ENCODE results near the gene KCTD8.

The KCTD8 gene

GRCh38 chr4:44165938-44166337, 282.7 kb downstream of the KCTD8 start:
- no peaks in the 10 kb centered on the region for H3K27me3 ChIP-seq
- no peaks in the 10 kb centered on the region for H3K4me1 ChIP-seq
- no peak overlapping the region for H3K4me3 ChIP-seq (ENCODE audit: low read depth, low read length)
- TF ChIP-seq CTCF (IDR thresholded peaks at IDR 0.05; ENCODE audit: low read depth, low read length) = no peak
- DNase-seq = no peak
- H3K9me3 ChIP-seq = no peaks in the 10 kb centered on the region
- H3K36me3 ChIP-seq = no peaks in the 10 kb centered on the region

- no peak for DNase-seq
- no peak for TF ChIP-seq CTCF (IDR thresholded peaks at IDR 0.05; ENCODE audit: low read depth, low read length)
- H3K4me3 ChIP-seq (ENCODE audit: low read depth, low read length) = no peak overlapping the region
- H3K27me3 ChIP-seq = no peaks in the 10 kb centered on the region
- H3K4me1 ChIP-seq = no peaks in the 10 kb centered on the region
- no peaks in the 10 kb centered on the region for H3K9me3 ChIP-seq
- H3K36me3 ChIP-seq = no peaks in the 10 kb centered on the region
Measured at GRCh38 chr4:44162538-44163270, 285.9 kb downstream of the KCTD8 start.

- H3K27me3 ChIP-seq = no peaks in the 10 kb centered on the region
- DNase-seq = no peak
- no peak overlapping the region for H3K4me3 ChIP-seq (ENCODE audit: low read depth, low read length)
- H3K9me3 ChIP-seq = no peaks in the 10 kb centered on the region
- no peak for TF ChIP-seq CTCF (IDR thresholded peaks at IDR 0.05; ENCODE audit: low read depth, low read length)
- no peaks in the 10 kb centered on the region for H3K36me3 ChIP-seq
- H3K4me1 ChIP-seq = no peaks in the 10 kb centered on the region
Measured at GRCh38 chr4:44161756-44162155, 286.9 kb downstream of the KCTD8 start.

- no peak for DNase-seq
- Histone ChIP-seq H3K4me1 (no peaks in the 10 kb centered on the region), H3K4me3 (ENCODE audit: low read depth, low read length) (no peak overlapping the region), H3K36me3 (no peaks in the 10 kb centered on the region), H3K27me3 (no peaks in the 10 kb centered on the region), H3K9me3 (no peaks in the 10 kb centered on the region)
- TF ChIP-seq CTCF (IDR thresholded peaks at IDR 0.05; ENCODE audit: low read depth, low read length) = no peak
Measured at GRCh38 chr4:44160776-44161367, 287.7 kb downstream of the KCTD8 start.

GRCh38 chr4:44159991-44160390, 288.6 kb downstream of the KCTD8 start:
- DNase-seq = no peak
- Histone ChIP-seq H3K4me1 (no peaks in the 10 kb centered on the region), H3K4me3 (ENCODE audit: low read depth, low read length) (no peak overlapping the region), H3K9me3 (no peaks in the 10 kb centered on the region), H3K36me3 (no peaks in the 10 kb centered on the region), H3K27me3 (no peaks in the 10 kb centered on the region)
- TF ChIP-seq CTCF (IDR thresholded peaks at IDR 0.05; ENCODE audit: low read depth, low read length) = no peak

DNA sequence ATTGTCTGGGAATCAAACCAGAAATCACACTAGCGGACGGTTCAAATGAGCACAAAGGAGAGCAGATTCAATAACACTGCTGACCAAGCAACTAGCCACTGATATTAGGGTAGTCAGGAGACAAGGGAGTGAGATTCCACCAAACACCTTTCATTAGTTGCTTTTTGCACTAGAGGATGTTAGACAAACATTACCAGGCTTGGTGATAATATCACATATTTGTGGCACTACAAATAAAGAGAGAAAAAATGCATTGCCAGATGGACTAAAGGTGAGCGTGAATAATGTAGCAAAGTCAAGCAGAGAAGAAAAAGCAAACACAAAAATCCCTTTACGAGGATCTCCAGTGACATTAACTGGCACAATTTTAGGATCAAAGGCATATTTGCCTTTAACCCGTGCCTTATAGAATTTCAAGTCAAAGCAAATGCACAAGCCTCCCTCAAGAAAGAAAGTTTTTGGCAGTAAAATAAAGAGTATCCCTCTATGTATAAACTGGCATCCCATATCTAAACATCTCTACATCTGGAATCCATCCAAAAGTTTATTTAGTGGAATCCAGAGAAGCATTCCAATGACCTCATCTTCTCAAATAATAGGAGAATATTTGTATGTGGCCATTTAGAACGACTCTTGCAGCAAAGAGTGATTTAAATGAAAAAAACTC, 290.9 kb downstream of the KCTD8 start:
- Histone ChIP-seq H3K36me3 (no peaks in the 10 kb centered on the region), H3K27me3 (no peaks in the 10 kb centered on the region), H3K4me3 (ENCODE audit: low read depth, low read length) (no peak overlapping the region), H3K4me1 (no peaks in the 10 kb centered on the region), H3K9me3 (no peaks in the 10 kb centered on the region)
- no peak for DNase-seq
- TF ChIP-seq CTCF (IDR thresholded peaks at IDR 0.05; ENCODE audit: low read depth, low read length) = no peak
